Trophoblast cell (in vitro differentiated cells and primary cell): ENCODE data around the gene KIF26B.
A peak's percentile ranks its signal among the peaks of the same experiment; 100 is the strongest.

ENCODE experiments used
- DNase-seq, 2 donors: peaks; one replicate each; pipeline ENCODE4 v3.0.0-alpha.2; 2016
- H2AFZ ChIP-seq: 2 replicates; pipeline ENCODE4 v1.6.1; 2013; ENCODE audit warnings: low read length, moderate library complexity, mild to moderate bottlenecking; ENCODE audit not compliant: insufficient read depth, poor library complexity
- H2AK5ac ChIP-seq: 2 replicates; pipeline ENCODE4 v1.6.1; 2013; ENCODE audit warnings: mild to moderate bottlenecking, low read length
- H2BK120ac ChIP-seq: 2 replicates; pipeline ENCODE4 v1.6.1; 2013; ENCODE audit warnings: low read length, mild to moderate bottlenecking, moderate library complexity; ENCODE audit not compliant: insufficient read depth, poor library complexity
- H2BK12ac ChIP-seq: 2 replicates; pipeline ENCODE4 v1.6.1; 2013; ENCODE audit warnings: mild to moderate bottlenecking, low read length, moderate library complexity
- H2BK5ac ChIP-seq: 2 replicates; pipeline ENCODE4 v1.6.1; 2013; ENCODE audit warnings: low read length, low read depth, moderate library complexity, mild to moderate bottlenecking; ENCODE audit not compliant: poor library complexity
- H3K14ac ChIP-seq: 2 replicates; pipeline ENCODE4 v1.6.1; 2013; ENCODE audit warnings: mild to moderate bottlenecking, low read length
- H3K18ac ChIP-seq: 2 replicates; pipeline ENCODE4 v1.6.1; 2013; ENCODE audit warnings: mild to moderate bottlenecking, low read length
- H3K23ac ChIP-seq: 2 replicates; pipeline ENCODE4 v1.6.1; 2013; ENCODE audit warnings: low read length
- H3K27ac ChIP-seq: 2 replicates; pipeline ENCODE4 v1.5.1; 2013; ENCODE audit warnings: low read depth, mild to moderate bottlenecking, inconsistent platforms, low read length, moderate library complexity
- H3K27me3 ChIP-seq: 2 replicates; pipeline ENCODE4 v1.6.1; 2013; ENCODE audit warnings: inconsistent platforms, mild to moderate bottlenecking, low read length, moderate library complexity; ENCODE audit not compliant: insufficient read depth
- H3K36me3 ChIP-seq, 2 experiments: 1 replicate in 1 of 2; 2 replicates in 1 of 2; pipeline ENCODE4 v1.6.1; 2013; ENCODE audit warnings: low read length in 2 of 2, mild to moderate bottlenecking in 2 of 2, moderate library complexity in 1 of 2; ENCODE audit not compliant: insufficient read depth in 2 of 2, control insufficient read depth in 1 of 2
- H3K4ac ChIP-seq: 2 replicates; pipeline ENCODE4 v1.6.1; 2013; ENCODE audit warnings: low read depth, mild to moderate bottlenecking, low read length, moderate library complexity
- H3K4me1 ChIP-seq, 2 experiments: 1 replicate in 1 of 2; 2 replicates in 1 of 2; pipeline ENCODE4 v1.6.1; 2013; ENCODE audit warnings: low read length in 2 of 2, mild to moderate bottlenecking in 2 of 2, moderate library complexity in 1 of 2; ENCODE audit not compliant: insufficient read depth in 2 of 2, control insufficient read depth in 1 of 2
- H3K4me2 ChIP-seq: 2 replicates; pipeline ENCODE4 v1.6.1; 2013; ENCODE audit warnings: inconsistent platforms, mild to moderate bottlenecking, low read length, moderate library complexity
- H3K4me3 ChIP-seq: 2 replicates; pipeline ENCODE4 v1.5.1; 2013; ENCODE audit warnings: mild to moderate bottlenecking, low read depth, low read length, inconsistent platforms
- H3K79me1 ChIP-seq: one replicate; pipeline ENCODE4 v1.6.1; 2013; ENCODE audit warnings: low read length
- H3K79me2 ChIP-seq: 2 replicates; pipeline ENCODE4 v1.6.1; 2013; ENCODE audit warnings: low read length, mild to moderate bottlenecking; ENCODE audit not compliant: control insufficient read depth, insufficient read depth, poor library complexity
- H3K9ac ChIP-seq: 2 replicates; pipeline ENCODE4 v1.6.1; 2013; ENCODE audit warnings: mild to moderate bottlenecking, low read length
- H3K9me3 ChIP-seq: 2 replicates; pipeline ENCODE4 v1.6.1; 2013; ENCODE audit warnings: low read depth, mild to moderate bottlenecking, control low read depth, inconsistent platforms, low read length; ENCODE audit not compliant: insufficient read depth
- H4K12ac ChIP-seq: 2 replicates; pipeline ENCODE4 v1.6.1; 2013; ENCODE audit warnings: low read depth, mild to moderate bottlenecking, low read length, moderate library complexity
- H4K8ac ChIP-seq: 2 replicates; pipeline ENCODE4 v1.6.1; 2013; ENCODE audit warnings: low read depth, mild to moderate bottlenecking, low read length, moderate library complexity
- H4K91ac ChIP-seq: one replicate; pipeline ENCODE4 v1.6.1; 2013; ENCODE audit warnings: low read depth, mild to moderate bottlenecking, low read length, moderate library complexity
- WGBS: extraction: QIAGEN DNeasy Blood & Tissue Kit; methylation state at CpG from one replicate; pipeline ENCODE4 v1.1.7; 2013; ENCODE audit warnings: missing lambda C conversion rate; ENCODE audit not compliant: insufficient read length, insufficient coverage; ENCODE audit errors: extremely low coverage; 5-methylcytosine and 5-hydroxymethylcytosine counted together

The KIF26B gene

DNA sequence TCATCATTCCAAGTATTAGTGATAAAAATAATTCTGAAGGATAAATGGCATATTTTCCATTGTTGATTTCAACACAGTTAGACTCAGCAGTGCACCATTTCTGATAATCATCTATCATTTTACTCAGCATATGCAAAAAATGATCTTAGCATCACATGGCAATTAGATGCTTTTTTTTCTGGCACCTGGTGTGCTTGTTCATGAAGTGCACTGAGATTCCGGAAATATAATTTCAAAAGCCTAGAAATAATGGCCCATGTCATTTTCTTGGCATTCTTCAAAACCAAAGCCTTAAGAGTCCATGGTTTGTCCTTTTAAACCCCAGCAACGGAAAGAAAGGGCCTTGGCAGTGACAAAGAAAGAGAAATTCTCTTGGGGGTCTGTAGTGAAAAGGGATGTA lies 278.8 kb downstream of the KIF26B start:
- no peaks in the 10 kb centered on the region for H3K27me3 ChIP-seq
- no peaks in the 10 kb centered on the region for H3K79me1 ChIP-seq
- no peaks in the 10 kb centered on the region for H3K79me2 ChIP-seq
- no peak overlapping the region for H3K18ac ChIP-seq
- H3K36me3 ChIP-seq: peaks cover 3 to 6% of the 10 kb centered on the region in 2 experiments
- no peak overlapping the region for H4K12ac ChIP-seq
- no peak overlapping the region for H3K14ac ChIP-seq
- H2AFZ ChIP-seq: no peak overlapping the region
- no peak overlapping the region for H3K9ac ChIP-seq
- H2BK5ac ChIP-seq: no peak overlapping the region
- no peak overlapping the region for H2AK5ac ChIP-seq
- WGBS: no CpG with 5 or more reads among the region's 2 CpGs
- H3K23ac ChIP-seq: no peak overlapping the region
- H2BK12ac ChIP-seq: no peak overlapping the region
- no peak overlapping the region for H3K4me3 ChIP-seq
- H3K4me2 ChIP-seq: no peak overlapping the region
- H3K4me1 ChIP-seq: no peaks in the 10 kb centered on the region
- H2BK120ac ChIP-seq: no peak overlapping the region
- H4K8ac ChIP-seq: no peak overlapping the region
- no peak overlapping the region for H4K91ac ChIP-seq
- H3K27ac ChIP-seq: no peak overlapping the region
- DNase-seq: peak in 1 of 2 donors; percentile 48
- no peaks in the 10 kb centered on the region for H3K9me3 ChIP-seq
- no peak overlapping the region for H3K4ac ChIP-seq

DNA sequence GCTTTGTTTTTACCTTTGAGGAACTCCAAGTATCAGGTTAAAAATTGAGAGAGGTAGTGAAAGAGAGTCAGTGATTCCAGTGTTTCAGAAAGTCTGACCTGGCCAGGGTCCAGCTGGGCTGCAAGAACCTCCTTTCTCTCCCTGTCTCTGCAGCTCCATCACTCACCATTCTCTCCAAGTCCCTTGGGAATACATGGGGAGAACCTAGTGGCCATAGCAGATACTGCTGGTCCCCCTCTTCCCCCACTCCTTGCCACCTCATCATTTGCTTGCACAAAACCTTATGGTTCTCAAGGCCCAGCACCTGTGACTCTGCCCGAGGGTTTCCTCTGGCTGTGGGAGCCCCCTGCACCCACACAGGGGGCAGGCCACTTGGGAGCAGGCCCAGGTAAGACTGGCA lies 279.5 kb downstream of the KIF26B start:
- H3K4me3 ChIP-seq: no peak overlapping the region
- H3K79me2 ChIP-seq: no peaks in the 10 kb centered on the region
- no peak overlapping the region for H3K18ac ChIP-seq
- H3K79me1 ChIP-seq: no peaks in the 10 kb centered on the region
- no CpG with 5 or more reads among the region's 1 CpG for WGBS
- H3K23ac ChIP-seq: no peak overlapping the region
- no peak for DNase-seq
- H2AK5ac ChIP-seq: no peak overlapping the region
- H3K9ac ChIP-seq: no peak overlapping the region
- H3K27me3 ChIP-seq: no peaks in the 10 kb centered on the region
- no peak overlapping the region for H2BK12ac ChIP-seq
- no peak overlapping the region for H2AFZ ChIP-seq
- H3K36me3 ChIP-seq: peaks cover 3 to 6% of the 10 kb centered on the region in 2 experiments
- no peak overlapping the region for H4K91ac ChIP-seq
- H3K9me3 ChIP-seq: no peaks in the 10 kb centered on the region
- no peaks in the 10 kb centered on the region for H3K4me1 ChIP-seq
- H2BK120ac ChIP-seq: no peak overlapping the region
- H3K27ac ChIP-seq: no peak overlapping the region
- no peak overlapping the region for H3K14ac ChIP-seq
- no peak overlapping the region for H3K4ac ChIP-seq
- H2BK5ac ChIP-seq: no peak overlapping the region
- H4K8ac ChIP-seq: no peak overlapping the region
- no peak overlapping the region for H4K12ac ChIP-seq
- H3K4me2 ChIP-seq: no peak overlapping the region

DNA sequence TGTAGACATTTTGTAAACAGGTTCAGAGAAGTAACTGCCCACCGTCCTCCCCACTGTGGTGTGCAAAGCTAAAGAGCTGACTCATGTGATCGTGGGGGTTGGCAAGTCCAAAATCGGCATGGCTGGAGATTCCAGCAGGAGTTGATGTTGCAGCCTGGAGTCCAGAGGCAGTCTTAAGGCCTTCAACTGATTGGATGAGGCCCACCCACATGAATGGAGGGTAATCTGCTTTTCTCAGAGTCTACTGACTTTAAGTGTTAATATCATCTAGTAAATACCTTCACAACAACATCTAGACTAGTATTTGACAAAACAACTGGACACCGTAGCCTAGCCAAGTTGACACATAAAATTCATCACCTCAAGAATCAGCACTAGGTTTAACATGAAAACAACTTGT lies 281.6 kb downstream of the KIF26B start:
- Histone ChIP-seq H3K4me3 (no peak overlapping the region), H2BK5ac (no peak overlapping the region), H2AK5ac (no peak overlapping the region), H4K91ac (no peak overlapping the region), H2BK12ac (no peak overlapping the region), H3K4me2 (no peak overlapping the region), H3K79me1 (no peaks in the 10 kb centered on the region), H2AFZ (no peak overlapping the region), H4K8ac (no peak overlapping the region), H3K4me1 (peaks cover 5 to 7% of the 10 kb centered on the region in 2 experiments), H3K36me3 (peaks cover 3 to 6% of the 10 kb centered on the region in 2 experiments), H3K27ac (no peak overlapping the region), H2BK120ac (no peak overlapping the region), H3K18ac (no peak overlapping the region), H3K9me3 (no peaks in the 10 kb centered on the region), H3K4ac (no peak overlapping the region), H3K23ac (no peak overlapping the region), H3K14ac (no peak overlapping the region), H3K9ac (no peak overlapping the region), H3K79me2 (no peaks in the 10 kb centered on the region), H3K27me3 (no peaks in the 10 kb centered on the region), H4K12ac (no peak overlapping the region)
- no peak for DNase-seq
- WGBS: no CpG with 5 or more reads among the region's 4 CpGs

DNA sequence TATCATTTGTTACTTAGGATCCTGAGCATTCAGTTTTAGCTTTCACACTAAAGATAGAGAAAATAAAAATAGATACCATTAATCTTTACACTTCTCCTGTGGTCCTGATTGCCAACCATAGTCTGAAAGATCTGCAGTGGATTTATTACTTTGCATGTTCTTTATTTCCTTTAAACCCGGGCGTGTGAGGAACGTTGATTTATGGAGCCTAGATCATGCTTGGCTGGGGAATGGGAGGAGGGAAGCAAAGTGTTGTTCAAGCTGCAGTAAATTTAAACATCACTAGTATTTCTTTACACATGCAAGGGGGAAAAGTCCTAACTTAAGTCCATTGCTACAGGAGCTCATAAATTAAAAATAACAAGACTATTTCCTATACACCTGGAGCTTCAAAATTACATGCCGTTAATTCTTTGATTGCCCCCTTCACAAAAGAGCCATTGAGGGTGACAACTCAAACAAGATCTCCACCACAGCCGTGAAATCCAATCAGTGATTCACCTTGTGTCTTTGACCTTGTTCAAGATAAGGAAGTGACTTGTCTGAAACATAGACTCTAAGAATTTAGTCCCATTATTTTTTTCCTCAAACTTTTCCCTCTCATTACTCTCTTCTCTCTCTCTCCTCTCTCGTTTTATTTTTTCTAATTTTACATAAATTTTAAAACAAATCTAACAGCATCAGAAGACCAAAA lies 282.7 kb downstream of the KIF26B start:
- Histone ChIP-seq H3K4me1 (peaks cover 8 to 10% of the 10 kb centered on the region in 2 experiments), H4K8ac (no peak overlapping the region), H3K23ac (no peak overlapping the region), H2BK12ac (no peak overlapping the region), H2BK120ac (no peak overlapping the region), H3K9ac (no peak overlapping the region), H3K4ac (no peak overlapping the region), H3K27me3 (no peaks in the 10 kb centered on the region), H3K14ac (no peak overlapping the region), H3K79me1 (no peaks in the 10 kb centered on the region), H3K18ac (no peak overlapping the region), H3K79me2 (no peaks in the 10 kb centered on the region), H2BK5ac (no peak overlapping the region), H3K36me3 (peaks cover 4 to 6% of the 10 kb centered on the region in 2 experiments), H4K91ac (no peak overlapping the region), H2AK5ac (no peak overlapping the region), H3K4me2 (no peak overlapping the region), H3K27ac (no peak overlapping the region), H3K4me3 (no peak overlapping the region), H3K9me3 (no peaks in the 10 kb centered on the region), H4K12ac (no peak overlapping the region), H2AFZ (no peak overlapping the region)
- no peak for DNase-seq
- 100% methylated on average over 1 of the region's 6 CpGs for WGBS
